Middle frontal gyrus (tissue), 1 donor: Measurements from ENCODE around the gene C16orf89.
A peak's percentile ranks its signal among the peaks of the same experiment; 100 is the strongest.
"Not testable (repeated sequence)": the region's sequence is repeated elsewhere in the genome, so short reads cannot be mapped to it uniquely, and the experiment has no call there.

Source experiments
- DNase-seq: peaks from one replicate; pipeline ENCODE4 v3.0.0-alpha.2; 2015; ENCODE audit warnings: low spot score; ENCODE audit errors: extremely low spot score

C16orf89 gene

DNA sequence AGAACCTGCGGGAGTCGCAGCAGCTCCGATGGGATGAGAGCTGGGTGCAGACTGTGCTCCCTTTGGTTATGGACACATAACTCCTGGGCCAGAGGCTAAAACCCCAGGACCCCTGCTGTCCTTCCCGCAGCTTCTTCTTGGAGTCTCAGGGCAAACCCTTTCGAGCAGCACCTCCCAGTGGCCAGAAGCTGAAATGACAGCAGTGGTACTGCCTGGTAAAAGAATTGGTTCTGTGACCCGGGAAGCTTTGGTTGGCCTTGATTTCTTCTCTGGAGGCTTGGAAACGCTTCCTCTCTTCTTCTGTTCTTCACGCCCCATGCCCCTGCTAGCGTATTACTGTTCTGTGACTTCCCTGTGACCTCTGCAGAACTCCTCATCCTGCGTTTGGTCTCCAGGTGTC is 19.0 kb upstream of the C16orf89 start:
- peak; percentile 65 for DNase-seq

- DNase-seq: not testable (repeated sequence)
These were observed 18.5 kb upstream of the C16orf89 start for GRCh38 chr16:5084099-5084731.

- not testable (repeated sequence) for DNase-seq
These were observed 17.9 kb upstream of the C16orf89 start for GRCh38 chr16:5083646-5084045.

DNA sequence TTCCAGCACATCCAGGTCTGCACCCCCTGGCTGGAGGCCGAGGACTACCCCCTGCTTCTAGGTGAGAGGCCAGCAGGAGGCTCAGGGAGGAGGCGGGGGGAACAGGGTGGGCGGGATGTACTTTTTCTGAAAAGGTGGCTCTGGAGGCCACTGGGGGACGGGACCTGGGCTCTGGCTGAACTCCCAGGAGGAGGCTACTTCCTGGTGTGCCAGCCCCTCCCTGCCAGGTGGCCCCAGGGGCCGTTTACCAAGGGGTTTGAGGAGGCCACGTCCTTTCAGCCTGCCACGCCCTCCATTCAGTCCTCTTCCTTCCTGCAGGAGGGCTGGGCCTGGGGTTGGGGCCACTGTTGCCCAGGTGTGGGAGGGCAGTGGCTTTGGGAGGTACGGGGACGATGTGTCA is 15.2 kb upstream of the C16orf89 start:
- DNase-seq: not testable (repeated sequence)

DNA sequence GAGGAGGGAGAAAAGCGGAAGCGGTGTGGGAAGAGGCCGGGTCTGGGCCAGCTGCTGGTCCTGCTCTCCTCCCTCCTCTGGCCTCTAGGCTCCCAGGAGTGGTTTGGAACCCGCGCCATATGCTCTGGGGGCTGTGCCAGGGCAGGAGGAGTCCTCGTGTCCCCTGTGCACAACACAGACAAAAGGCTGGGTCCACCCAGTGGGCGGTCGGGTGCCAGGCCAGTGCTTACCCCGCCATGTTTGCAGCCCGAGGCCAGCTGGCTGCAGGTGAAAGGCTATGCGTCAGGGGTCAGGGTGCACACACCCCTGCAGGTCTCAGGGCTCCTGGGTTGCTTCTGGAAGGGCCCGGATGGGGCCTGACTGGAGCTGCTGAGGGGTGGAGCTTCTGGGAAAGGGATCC is 14.7 kb upstream of the C16orf89 start:
- not testable (repeated sequence) for DNase-seq

- DNase-seq: no peak
These were observed 12.9 kb upstream of the C16orf89 start for GRCh38 chr16:5078626-5079025.

DNA sequence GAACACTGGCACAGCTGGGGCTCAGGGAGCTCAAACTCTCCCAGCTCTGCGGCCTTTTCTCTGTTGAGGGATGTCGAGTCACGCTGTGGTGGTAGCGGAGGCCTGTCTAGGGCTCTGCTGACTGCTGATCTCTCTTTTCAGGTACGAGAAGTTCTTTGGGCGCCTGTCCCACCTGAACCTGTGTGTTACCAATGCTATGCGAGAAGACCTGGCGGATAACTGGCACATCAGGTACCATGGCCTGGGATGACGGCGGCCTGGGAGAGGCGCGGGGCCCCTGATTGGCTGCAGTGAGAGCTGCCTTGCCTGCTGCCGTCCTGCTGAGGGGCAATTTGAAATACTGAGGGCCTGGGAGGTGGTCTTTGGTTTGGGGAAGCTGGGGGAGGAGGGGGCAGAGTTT is 11.5 kb upstream of the C16orf89 start:
- DNase-seq: no peak

- no peak for DNase-seq
These were observed 9.9 kb upstream of the C16orf89 start for GRCh38 chr16:5075637-5076036.

DNA sequence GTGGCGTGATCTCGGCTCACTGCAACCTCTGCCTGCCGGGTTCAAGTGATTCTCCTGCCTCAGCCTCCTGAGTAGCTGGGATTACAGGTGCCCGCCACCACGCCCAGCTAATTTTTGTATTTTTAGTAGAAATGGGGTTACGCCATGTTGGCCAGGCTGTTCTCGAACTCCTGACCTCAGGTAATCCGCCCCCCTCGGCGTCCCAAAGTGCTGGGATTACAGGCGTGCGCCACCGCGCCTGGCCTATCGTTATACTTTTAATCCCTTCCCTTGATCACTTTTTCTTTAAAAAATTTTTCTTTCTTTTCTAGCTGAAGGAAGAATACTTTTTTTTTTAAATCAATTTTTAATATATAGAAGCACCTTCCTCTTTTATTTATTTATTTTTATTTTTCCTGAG is 8.0 kb upstream of the C16orf89 start:
- not testable (repeated sequence) for DNase-seq

DNA sequence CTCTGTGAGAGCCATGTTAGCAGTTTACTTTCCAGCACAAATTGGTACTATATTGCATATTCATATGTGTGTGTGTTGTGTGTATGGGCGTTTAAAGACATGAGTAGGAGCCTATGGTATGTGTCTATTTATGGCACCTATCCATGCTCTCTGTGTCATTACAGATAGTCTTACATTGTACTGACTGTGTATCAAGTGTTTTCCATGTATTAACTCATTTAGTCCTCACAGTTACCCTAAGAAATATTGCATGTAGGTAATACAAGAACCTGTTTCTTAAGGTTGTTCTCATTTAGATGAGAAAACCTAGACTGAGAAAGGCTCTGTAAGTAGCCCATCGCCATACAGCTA is 7.5 kb upstream of the C16orf89 start:
- no peak for DNase-seq

GRCh38 chr16:5072334-5073278 is 6.8 kb upstream of the C16orf89 start:
- no peak for DNase-seq

- peak; percentile 82 for DNase-seq
These were observed 6.1 kb upstream of the C16orf89 start, which contains the start of gene ALG1 for GRCh38 chr16:5071681-5072333. TSS of gene ALG1 (plus strand) at chr16:5071843. CDS start at chr16:5071850, 7 bp downstream.

DNA sequence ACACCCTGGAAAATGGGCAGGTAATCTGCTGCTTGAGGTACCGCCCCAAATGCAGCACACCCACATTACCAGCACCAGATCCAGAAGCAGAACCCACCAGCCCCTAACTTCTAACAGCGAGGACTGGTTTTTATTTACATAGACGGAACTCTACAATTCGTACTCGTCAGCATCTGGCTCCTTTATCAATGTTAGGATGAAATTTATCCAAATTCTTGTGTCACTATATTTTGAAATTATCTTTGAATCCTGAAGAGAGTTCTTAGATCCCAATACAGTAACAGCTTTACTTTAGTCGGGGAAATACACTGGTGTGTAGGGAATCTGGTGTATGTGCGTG is 5.6 kb upstream of the C16orf89 start:
- DNase-seq: no peak

- no peak for DNase-seq
These were observed 4.9 kb upstream of the C16orf89 start for GRCh38 chr16:5070431-5071186.

DNA sequence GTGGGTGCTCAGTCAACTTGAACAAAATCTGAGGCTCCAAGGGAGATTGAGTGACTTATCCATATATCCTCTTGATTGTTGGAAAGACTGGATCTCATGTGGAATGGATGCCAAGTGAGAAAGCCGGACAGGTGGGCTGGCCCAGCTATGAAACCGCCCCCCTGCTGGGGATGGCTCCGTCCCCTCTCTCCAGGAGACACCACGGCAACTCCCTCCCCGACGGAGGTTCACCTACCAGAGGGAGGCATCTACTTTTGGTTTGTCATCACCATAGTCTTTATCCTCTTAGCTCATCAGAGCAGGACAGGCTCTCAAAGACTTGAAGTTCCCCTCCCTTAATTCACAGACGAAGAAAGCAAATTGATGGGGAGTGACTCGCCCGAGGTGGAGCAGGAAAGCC is 4.1 kb upstream of the C16orf89 start:
- no peak for DNase-seq

DNA sequence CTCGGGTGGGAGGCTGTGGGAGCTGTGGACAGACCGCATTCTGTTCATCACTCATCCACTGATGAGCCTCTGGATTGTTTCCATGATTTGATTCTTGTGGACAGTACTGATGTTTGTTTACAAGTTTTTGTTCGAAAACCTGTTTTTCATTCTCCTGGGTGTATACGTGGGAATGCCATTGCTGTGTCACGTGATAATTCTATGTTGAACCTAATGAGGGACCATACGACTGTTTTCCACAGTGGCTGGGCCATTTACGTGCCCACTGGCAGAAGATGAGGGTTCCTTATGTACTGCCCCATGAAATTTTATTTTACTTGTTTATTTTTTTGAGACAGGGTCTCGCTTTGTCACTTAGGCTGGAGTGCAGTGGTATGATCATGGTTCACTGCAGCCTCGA is 3.3 kb upstream of the C16orf89 start:
- DNase-seq: no peak

- no peak for DNase-seq
These were observed 755 bp upstream of the C16orf89 start for GRCh38 chr16:5066511-5066910.

DNA sequence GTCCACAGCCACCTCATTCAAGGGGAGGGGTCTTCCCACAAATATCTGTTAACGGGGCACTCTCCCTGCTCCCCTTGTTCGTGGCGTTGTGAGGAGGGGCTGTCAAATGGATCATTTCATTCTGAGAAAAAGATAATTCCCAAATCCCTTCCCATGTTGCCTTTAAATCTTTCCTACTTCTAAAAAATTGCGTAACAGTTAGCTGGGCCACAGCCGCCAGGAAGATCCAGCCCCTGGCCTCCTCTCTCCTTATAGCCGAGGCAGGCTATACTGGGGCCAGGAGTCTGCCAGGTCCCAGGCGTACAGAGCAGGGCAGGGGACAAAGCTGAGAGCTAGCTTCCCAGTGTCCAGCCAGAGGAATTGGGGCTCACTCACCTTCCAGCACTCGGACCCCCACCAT is 430 bp downstream of the C16orf89 start:
- no peak for DNase-seq

- no peak for DNase-seq
These were observed 841 bp downstream of the C16orf89 start for GRCh38 chr16:5064915-5065314.

- no peak for DNase-seq
These were observed 2.7 kb downstream of the C16orf89 start for GRCh38 chr16:5062790-5063765.
